ENCODE results near the gene IFNAR1.
"Not testable (repeated sequence)": the region's sequence is repeated elsewhere in the genome, so short reads cannot be mapped to it uniquely, and the experiment has no call there.

GRCh38 chr21:33379934-33380333, 55.2 kb downstream of the IFNAR1 start:
- TF ChIP-seq CTCF (IDR thresholded peaks at IDR 0.05; ENCODE audit: low read length); EZH2 (IDR thresholded peaks at IDR 0.05; ENCODE audit: borderline replicate concordance, low read length): not testable (repeated sequence)

Measured in OCI-LY1 (cell line).